Femur (tissue), 1 donor: ENCODE data around the gene MPO.

ENCODE experiments used
- DNase-seq: peaks from one replicate; pipeline ENCODE4 v3.0.0-alpha.2; 2017

The MPO gene, protein sequence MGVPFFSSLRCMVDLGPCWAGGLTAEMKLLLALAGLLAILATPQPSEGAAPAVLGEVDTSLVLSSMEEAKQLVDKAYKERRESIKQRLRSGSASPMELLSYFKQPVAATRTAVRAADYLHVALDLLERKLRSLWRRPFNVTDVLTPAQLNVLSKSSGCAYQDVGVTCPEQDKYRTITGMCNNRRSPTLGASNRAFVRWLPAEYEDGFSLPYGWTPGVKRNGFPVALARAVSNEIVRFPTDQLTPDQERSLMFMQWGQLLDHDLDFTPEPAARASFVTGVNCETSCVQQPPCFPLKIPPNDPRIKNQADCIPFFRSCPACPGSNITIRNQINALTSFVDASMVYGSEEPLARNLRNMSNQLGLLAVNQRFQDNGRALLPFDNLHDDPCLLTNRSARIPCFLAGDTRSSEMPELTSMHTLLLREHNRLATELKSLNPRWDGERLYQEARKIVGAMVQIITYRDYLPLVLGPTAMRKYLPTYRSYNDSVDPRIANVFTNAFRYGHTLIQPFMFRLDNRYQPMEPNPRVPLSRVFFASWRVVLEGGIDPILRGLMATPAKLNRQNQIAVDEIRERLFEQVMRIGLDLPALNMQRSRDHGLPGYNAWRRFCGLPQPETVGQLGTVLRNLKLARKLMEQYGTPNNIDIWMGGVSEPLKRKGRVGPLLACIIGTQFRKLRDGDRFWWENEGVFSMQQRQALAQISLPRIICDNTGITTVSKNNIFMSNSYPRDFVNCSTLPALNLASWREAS

DNA sequence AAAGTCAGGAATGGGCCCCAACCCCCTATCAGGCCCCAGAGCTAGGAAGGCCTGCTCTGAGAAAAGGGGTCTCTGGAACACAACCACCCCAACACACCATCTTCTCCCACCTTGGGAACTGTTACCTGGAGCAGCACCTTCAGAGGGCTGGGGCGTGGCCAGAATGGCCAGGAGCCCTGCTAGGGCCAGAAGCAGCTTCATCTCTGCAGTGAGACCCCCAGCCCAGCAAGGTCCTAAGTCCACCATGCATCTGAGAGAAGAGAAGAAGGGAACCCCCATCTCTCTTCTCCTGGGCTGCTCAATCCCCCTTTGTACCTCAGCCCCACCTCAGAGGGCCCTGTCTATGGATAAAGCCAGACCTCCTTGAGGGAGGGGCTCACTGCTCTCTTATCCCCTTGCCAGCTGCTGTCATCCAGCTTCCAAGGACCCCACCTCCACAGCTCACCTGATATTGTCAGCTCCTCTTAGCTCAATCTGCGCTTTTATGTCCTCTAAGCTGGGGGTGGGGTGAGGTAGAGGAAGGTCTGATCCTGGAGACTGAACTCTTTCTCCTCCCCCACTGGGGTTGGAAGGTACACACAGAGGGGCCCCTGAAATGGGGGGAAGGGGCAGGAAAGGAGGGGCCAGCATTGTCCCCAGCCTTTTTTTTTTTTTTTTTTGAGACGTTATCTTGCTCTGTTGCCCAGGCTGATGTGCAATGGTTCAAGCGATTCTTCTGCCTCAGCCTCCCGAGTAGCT is at the start of gene MPO:
TSS of gene MPO (minus strand) at position 456 of the 738 bp plus-strand sequence. CDS start at position 279, 177 bp downstream.
- no peak for DNase-seq

DNA sequence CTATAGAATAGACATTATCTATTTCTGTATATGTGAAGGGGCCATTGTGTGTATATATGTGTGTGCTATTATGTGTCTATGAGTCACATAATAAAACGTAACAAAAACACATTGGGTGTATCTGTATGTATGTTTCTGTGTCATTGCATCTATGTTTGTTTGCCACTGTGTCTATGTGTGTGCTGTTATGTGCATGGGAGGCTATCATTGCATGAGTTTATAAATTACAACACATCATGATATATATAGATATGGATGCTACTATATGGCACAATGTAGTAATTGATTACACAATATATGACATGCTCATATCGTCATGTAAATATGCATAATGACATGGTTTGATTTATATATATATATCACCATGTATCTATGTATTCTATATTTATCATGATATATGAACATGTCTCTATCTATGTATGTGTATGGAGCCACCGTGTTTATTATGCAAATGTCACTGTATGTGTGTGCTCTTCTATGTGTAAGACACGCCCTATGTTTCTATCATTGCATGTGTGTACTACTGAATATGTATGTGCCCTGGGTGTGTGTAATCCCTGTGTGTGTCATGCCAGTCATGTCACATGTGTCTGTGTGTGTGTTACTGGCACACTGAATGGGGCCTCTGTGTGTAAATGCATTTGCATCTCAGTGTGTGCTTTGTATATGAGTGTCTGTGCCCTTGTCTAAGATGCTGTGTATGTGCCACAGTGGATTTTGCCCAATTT is 49.2 kb upstream of the MPO start:
- no peak for DNase-seq

DNA sequence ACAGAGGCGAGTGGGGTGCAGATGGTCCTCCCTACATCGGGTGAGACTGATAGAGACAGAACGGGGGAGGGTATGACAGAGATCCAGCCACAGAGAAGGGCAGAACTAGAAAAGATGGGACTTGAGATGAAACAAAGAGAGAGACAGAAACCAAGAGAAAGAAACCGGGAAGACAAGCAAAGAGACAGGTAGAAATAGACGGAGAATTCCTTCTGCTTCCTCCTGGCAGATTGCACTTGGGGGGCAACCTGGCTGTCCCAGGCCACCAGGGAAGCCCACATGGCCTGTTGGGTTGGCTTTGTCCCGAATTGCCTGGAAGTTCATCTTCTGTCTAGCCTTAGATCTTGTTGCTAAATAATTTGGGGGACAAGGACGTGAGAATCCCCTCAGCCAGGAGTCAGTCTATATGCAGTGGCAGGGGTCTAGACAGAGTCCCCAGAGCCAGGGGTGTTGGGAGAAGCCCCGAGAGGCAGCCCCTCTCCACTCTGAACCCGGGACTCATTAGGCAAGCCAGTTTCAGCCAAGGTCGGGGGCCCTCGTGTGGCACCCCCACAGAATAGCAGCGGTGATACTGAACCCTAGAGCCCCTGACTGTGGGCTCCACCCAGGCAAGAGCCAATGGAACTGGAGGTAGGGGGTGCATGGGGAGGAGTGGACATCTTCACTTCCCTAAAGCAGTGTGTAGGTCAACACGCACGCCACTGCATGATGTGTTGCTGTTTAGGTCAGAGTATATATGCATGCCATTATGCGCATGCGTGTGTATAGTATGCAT is 48.5 kb upstream of the MPO start:
- peak; percentile 64 for DNase-seq

DNA sequence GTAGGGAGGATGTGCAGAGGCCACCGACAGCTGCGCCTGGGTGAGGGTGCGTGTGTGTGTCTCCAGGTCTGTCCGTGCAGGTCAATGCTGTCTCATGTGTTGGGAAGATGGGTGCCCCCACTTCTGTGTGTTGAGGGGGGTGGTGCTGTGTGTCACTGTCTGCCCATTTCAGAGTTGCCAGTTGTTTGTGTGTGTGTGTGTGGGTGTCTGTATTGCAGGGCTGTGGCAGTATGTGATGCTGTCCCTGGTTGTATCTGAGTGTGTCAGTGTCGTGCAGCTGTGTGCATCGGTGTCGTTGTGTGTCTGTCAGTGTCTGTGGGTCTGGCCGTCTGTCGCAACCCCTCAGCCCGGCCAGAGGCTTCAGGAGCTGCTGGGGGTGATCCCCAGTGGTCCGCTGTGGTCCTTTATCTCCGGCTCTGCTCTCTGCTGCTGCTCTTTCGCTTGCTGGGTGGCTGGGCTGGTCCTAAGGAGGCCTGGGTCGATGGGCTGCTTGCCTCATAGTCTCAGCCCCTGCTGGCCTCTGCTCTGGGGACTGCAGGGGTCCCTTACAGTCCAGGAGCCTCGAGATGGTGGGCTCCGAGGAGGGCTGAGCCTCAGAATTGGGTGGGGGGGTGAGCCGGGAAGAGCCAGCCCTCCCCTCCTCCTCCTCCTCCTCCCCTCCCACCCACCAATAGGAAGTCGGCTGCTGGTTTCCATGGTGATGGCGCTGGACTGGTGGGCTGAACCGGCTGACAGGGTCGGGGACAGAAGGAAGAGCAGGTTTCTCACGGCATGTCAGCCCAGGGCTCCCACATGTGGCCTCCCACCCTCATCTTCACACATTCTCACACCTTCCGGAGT is 47.7 kb upstream of the MPO start, which contains the start of gene TSPOAP1:
TSS of gene TSPOAP1 (minus strand) at position 601 of the 840 bp plus-strand sequence. CDS start 875 bp downstream, outside the sequence.
- no peak for DNase-seq

DNA sequence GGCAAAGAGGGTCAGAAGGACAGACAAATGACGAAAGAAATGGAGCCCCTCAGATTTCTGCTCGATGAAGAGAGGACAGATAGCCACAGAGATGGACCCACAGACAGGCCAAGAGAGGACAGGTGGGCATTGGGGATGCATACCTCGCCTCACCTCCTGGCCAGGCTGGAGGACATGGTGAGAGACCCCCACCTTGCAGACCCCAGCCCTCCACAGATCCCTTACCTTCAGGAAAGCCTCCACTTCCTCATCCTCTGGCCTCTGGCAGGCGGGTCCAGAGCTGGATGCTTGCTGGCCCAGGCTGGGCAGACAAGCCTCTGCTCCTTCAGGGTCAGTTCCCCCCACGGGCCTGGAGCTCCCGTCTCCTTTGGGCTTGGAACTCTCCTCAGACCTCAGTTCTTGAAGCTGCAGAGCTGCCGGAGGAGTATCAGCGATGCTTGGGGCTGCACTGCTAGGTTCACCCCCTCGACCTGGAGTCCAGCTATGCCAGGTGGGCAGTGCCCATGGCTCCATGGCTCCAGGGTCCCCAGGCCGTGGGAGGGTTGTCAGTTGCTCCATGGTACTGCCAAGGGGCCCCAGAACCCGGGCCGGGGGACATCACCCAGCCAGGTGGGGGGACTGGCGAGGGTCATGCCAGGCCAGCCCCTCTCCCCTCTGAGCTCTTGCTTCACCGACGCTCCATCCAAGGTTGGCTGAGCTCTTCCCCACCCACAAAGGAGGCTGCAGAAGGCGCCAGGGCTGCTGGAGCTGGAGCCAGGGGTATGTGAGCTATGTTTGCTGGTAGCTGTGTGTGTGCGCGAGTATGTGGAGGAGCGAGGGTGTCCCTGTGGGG is 46.8 kb upstream of the MPO start:
- DNase-seq, result no peak

DNA sequence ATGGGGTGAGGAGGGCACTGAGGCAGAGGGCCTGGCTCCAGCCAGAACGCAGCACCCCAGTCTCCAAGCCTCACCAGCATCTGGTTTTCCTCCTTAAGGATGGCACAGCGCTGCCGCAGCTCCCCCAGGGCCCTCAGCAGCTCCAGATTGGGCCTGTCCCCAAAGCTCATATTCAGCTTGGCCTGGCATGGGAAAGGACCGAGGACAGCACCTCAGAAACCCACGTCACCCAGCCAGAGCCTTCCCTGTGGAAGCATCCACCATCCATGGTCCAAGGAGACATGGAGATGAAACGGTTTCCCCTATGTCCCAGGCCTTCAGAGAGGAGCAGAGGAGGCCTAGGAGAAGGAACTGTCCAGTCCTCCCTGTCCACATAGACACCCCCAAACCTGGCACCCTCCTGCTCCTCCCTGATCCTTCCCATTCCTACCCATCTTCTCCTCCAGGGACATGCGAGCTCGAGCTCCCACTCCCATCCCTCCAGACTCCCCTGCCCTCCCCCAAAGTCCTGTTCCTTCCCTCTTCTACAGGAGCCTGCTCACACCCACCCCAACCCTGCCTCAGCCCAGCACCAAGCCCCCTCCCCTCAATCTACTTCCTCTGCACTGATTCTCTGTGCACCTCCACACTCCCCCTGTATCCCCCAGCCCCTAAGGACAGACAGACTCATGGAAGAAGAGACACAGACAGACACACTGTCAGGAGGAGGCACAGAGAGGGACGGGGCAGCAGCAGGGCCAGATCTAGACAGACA is 46.1 kb upstream of the MPO start:
- no peak for DNase-seq

DNA sequence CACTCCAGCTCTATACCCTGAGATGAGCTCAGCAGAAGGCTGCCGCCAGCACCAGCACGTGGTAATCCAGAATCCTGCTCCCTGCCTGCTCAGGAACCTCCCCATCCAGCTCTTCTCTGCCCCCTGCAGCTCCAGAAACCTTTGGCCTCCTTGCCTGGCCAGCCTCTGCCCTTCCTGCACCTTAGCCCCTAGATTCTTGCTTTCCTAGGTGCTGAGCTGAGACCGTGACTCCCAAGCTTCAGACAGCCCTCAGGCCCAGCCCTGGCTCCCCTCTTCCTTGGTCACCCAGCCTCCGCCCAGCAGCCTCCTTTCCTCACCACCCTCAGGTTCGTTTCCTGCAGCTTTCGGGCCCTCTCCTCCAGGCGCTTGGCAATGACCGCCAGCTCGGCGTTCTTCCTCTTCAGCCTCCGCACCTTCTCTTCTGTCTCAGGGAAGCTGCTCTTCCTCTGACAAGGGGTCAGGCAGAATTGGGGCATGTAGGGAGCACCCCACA is 45.3 kb upstream of the MPO start:
- no peak for DNase-seq

DNA sequence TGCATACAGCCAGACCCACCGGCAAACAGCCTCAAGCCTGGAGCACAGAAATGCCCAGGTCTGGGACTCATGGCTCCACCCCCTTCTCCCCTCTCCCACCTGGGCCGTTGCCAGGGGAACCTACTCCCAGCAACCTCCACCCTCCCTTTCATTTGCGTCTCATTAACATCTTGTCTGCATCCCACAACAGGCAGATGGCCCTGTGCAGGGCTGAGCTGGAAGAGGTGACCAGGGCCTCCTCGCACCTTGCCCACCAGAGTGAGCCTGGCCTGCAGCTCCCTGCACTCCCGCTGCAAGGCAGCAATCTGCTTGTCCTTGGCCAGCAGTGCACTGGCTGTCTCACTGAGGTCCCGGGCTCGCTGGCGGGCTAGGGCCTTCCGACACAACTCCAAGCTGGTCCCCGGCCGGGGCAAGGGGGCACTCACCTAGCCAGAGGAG is 44.6 kb upstream of the MPO start:
- no peak for DNase-seq

DNA sequence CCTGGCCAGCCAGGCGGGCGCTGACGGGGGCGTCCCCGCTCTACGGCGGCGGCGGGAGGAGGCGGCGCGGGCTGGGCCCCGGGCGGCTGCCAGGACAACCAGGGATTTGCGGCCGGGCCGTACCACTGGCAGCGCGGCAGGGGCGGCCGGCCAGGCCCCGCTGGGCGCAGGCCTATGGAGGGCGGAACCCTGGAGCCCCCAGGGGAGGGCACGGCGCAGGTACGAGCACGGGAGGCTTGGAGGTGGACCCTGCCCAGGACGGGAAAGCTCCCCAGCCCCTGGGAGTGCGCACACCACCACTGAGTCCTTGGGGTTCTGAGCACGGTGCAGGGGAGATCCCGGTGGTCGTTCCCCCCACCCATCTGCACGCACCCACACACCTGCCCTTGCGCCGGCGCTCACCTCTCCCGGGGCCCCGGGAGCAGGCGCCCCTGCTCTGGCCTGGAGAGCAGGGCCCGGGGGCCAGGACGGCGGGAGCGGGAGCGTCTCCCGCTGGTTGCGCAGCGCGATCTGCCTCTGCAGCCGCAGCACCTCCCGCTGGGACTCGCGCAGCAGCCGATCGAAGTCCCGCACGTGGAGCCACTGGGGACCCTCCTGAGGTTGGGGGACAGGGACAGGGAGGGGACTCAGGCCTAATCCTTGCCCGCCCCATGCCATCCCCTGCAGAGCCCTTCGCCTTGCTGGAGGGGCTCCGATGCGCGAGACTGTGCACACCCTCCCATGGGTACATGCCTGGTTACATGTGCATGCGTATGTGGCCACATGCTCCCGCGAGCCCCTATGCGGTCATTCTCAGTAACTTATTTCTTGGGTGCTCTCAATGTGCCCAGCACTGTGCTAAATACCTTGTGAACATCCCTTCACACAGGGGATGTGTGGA is 43.9 kb upstream of the MPO start:
- peak; percentile 65 for DNase-seq

DNA sequence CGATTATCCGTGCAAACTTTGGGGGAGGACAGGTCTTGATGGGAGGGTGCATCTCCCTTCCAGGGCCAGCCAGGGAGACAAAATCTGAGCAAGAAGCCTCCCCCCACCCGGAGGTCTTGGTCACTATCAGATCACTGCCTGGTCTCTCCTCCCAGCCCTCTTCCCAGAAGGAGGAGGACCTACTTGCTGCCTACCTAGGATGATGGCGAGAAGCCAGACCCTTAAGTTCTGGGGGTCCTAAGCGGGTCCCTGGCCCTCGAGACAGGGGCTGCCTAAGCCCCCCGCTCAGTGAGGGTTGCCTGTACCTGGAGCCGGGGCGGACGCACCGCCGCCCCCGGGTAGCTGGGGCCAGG is 43.3 kb upstream of the MPO start:
- no peak for DNase-seq

DNA sequence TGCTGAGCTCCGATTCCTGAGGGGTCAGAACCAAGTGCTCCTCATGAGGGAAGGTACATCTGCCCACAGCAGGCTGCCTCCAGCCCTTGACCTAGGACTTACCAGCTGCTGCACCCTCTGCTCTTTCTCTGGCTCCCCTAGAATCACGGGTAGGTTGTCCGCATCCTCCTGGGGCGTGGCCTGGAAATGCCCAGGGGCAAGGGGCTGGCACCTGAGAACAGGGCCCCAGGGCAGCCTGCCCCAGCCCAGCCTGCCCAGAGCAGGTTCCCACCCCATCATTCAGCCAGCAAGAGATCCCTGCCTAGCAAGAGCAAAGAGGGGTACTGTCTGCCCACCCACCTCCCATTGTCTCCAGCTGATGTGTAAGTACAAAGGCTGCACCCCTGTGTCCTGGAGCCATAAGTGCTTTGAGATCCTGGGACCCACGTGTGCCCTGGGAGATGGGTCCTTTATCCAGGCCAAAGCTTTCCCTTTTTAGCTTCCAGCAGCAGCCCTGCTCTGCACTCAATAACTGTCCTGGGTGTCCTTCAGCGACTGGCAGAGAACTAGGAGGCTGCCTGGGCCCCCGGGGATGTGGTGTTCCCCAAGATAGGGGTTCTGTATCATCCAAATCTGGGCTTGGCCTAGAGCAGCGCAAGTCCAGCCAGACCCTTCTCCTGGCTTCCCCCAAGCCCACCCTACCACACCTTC is 42.8 kb upstream of the MPO start:
- no peak for DNase-seq

DNA sequence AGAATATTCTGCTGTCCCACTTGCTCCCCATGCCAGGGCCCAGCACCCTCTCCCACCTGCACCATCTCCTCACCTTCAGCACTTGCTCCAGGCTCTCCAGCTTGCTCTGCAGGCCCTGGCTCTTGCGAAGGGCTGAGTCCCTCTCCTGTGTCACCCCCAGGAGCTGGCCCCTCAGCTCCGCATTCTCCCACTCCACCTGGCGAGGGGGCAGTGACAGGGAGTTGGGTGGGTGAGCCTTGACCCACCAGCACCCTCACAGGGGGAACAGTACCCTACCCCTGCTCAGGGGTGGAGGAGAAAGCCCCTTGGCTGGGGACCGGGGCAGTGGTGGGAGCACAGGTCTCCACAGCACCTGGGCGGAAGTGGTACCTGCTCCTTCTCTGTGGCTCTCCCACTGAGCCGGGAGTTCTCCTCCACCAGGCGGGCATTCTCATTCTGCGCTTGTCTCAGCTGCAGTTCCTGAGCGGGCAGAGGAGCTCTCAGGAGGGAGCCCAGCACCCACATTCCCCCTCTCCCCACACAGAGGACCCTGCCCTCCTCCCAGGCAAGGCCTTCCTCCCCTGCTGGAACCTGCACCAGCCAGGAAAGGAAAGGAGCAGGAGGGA is 41.9 kb upstream of the MPO start:
- DNase-seq, result no peak

DNA sequence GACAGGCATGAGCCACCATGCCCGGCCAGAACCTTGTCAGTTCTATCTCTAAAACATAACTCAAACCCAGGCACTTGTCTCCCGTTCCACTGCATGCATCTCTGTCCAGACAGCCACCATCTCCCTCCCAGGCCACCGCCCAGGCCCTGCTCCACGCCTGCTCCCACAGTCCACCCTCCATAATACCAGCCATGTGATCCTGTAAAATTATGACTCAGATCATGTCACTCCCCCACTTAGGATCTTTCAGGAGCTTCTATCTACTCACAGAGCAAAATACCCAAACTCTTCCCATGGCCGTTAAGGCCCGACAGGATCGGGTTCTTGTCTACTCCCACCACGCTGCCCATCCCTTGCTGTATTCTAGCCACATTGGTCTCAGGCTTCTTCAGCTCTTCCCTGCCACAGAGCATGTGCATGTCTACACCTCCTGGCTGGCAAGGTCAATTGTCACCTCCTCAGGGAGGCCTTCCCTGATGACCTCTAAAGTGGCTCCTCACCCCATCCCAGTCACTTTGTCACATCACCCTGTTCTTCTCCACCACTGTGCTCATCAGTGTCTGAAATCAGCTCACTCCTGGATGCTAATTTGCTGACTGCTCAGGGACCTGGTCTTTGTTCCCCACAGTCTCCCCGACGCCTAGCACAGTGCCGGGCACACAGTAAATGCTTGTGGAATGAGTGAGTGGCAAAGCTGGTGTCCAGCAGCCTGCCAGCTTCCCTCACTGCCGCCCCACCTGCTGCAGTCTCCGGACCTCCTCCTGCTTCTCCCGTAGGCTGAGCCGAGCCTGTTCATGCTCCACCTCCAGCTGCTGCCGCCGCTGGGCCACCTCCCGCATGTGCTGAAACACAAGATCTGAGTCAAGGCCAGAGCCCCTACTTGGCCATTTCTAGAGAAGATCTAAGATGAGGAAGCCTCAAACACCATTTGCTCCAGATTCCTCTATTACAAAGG is 41.1 kb upstream of the MPO start:
- no peak for DNase-seq

DNA sequence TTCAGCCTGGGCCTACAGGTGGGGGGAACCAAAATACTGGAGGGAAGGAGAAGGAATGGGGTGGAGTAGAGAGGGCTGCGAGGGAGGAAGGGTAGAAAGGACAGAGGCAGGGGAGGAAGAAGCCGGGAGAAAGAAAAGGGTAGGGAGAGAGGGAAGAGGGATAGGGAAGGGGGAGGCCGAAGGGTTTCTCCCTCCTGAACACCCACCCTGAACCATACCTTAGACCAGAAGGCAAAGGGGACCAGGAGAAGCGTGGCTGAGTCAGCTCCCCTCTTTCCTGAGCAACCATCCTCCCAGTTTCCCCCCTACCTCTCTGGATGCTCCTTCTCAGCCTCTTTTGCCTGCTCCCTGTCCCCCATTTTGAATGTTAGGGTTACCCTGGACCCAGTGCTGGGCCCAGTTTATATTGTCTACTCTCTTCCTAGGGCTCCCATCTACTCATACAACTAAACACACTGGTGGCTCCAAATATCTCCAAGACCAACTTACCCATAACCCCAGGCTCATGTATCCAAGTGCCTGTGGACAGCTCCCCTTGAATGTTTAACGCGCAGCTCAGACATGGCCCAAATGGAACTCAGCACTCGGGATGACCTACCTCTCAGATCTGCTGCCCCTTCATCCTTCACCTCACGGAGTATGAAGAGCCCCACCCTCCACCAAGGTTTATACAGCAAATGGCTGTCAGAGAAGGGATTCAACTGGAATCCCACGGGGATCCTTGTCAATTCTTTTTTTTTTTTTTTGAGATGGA is 40.0 kb upstream of the MPO start:
- peak; percentile 12 for DNase-seq

DNA sequence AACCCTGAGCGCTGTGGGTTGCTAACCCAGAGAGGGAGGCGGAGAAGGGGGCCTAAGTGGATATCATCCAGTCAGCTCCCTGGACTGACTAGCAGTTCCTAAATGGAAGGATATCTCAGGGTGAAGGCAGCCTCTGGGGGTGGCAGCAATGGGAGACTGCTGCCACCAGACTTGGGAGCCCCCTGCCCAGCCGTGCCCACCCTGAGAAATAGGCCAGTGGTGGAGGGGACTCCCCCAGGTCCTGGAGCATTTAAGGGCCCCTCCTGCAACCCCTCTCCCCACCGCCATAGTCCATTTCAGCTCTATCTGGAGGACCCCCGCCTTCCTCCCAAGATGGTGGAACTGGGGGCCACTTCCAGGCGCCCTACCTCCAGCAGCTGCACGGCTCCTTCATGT is 39.4 kb upstream of the MPO start:
- DNase-seq, result no peak
